Measurements from ENCODE around the gene WHAMM. TPM values are rescaled to one million over a fixed set of nuclear protein-coding genes. Genes with fewer than 3 reads are reported as not detected.
"Not testable (repeated sequence)": the region's sequence is repeated elsewhere in the genome, so short reads cannot be mapped to it uniquely, and the experiment has no call there.

WHAMM gene
- total and polyA plus RNA-seq, 5 donors, result 3.2 to 6.6 (median 5.8) TPM

GRCh38 chr15:82821851-82822250 is 12.4 kb downstream of the WHAMM start:
- DNase-seq; H3K4me1 ChIP-seq (ENCODE audit: control insufficient read depth, insufficient read depth, low read length); H3K9me3 ChIP-seq (ENCODE audit: control insufficient read depth, low read length); H3K27me3 ChIP-seq (ENCODE audit: control insufficient read depth, insufficient read depth); ATAC-seq; H3K4me3 ChIP-seq (ENCODE audit: low read length); H3K27ac ChIP-seq (ENCODE audit: low read length); intact Hi-C loops (cut with DNase I): not testable (repeated sequence)

- ATAC-seq (no peak), DNase-seq (no peak)
- Histone ChIP-seq H3K4me1 (ENCODE audit: control insufficient read depth, insufficient read depth, low read length) (no peaks in the 10 kb centered on the region), H3K27ac (ENCODE audit: low read length) (no peak overlapping the region), H3K9me3 (ENCODE audit: control insufficient read depth, low read length) (no peaks in the 10 kb centered on the region), H3K4me3 (ENCODE audit: low read length) (no peak overlapping the region), H3K27me3 (ENCODE audit: control insufficient read depth, insufficient read depth) (no peaks in the 10 kb centered on the region)
- 65% methylated on average over 5 of the region's 5 CpGs for WGBS
- intact Hi-C loops (cut with DNase I), result no loop called here
Observed at GRCh38 chr15:82823049-82823448, 13.6 kb downstream of the WHAMM start.

- H3K27me3 ChIP-seq (ENCODE audit: control insufficient read depth, insufficient read depth), result no peaks in the 10 kb centered on the region
- H3K9me3 ChIP-seq (ENCODE audit: control insufficient read depth, low read length), result no peaks in the 10 kb centered on the region
- DNase-seq (no peak), ATAC-seq (no peak)
- intact Hi-C loops (cut with DNase I), result no loop called here
- no peaks in the 10 kb centered on the region for H3K4me1 ChIP-seq (ENCODE audit: control insufficient read depth, insufficient read depth, low read length)
- H3K27ac ChIP-seq (ENCODE audit: low read length), result no peak overlapping the region
- 79% methylated on average over 1 of the region's 1 CpG for WGBS
- no peak overlapping the region for H3K4me3 ChIP-seq (ENCODE audit: low read length)
Observed at GRCh38 chr15:82828075-82828474, 18.6 kb downstream of the WHAMM start.

- WGBS, result 93% methylated on average over 4 of the region's 4 CpGs
- Histone ChIP-seq H3K27me3 (ENCODE audit: control insufficient read depth, insufficient read depth) (no peaks in the 10 kb centered on the region), H3K9me3 (ENCODE audit: control insufficient read depth, low read length) (no peaks in the 10 kb centered on the region), H3K4me1 (ENCODE audit: control insufficient read depth, insufficient read depth, low read length) (no peaks in the 10 kb centered on the region), H3K4me3 (ENCODE audit: low read length) (no peak overlapping the region), H3K27ac (ENCODE audit: low read length) (no peak overlapping the region)
- no peak for DNase-seq
- no peak for ATAC-seq
- intact Hi-C loops (cut with DNase I), result no loop called here
Observed at GRCh38 chr15:82829234-82829633, 19.8 kb downstream of the WHAMM start.

GRCh38 chr15:82830427-82831173 is 21.2 kb downstream of the WHAMM start:
- H3K4me3 ChIP-seq (ENCODE audit: low read length), result no peak overlapping the region
- no peaks in the 10 kb centered on the region for H3K9me3 ChIP-seq (ENCODE audit: control insufficient read depth, low read length)
- ATAC-seq, result no peak
- DNase-seq, result no peak
- intact Hi-C loops (cut with DNase I), result no loop called here
- 86% methylated on average over 18 of the region's 18 CpGs for WGBS
- no peaks in the 10 kb centered on the region for H3K27me3 ChIP-seq (ENCODE audit: control insufficient read depth, insufficient read depth)
- H3K4me1 ChIP-seq (ENCODE audit: control insufficient read depth, insufficient read depth, low read length), result no peaks in the 10 kb centered on the region
- H3K27ac ChIP-seq (ENCODE audit: low read length), result no peak overlapping the region

- WGBS, result 95% methylated on average over 5 of the region's 5 CpGs
- intact Hi-C loops (cut with DNase I), result no loop called here
Observed at GRCh38 chr15:82831894-82832600, 22.6 kb downstream of the WHAMM start.

GRCh38 chr15:82832601-82833361 is 23.4 kb downstream of the WHAMM start:
- H3K9me3 ChIP-seq (ENCODE audit: control insufficient read depth, low read length), result no peaks in the 10 kb centered on the region
- intact Hi-C loops (cut with DNase I), result no loop called here
- H3K27me3 ChIP-seq (ENCODE audit: control insufficient read depth, insufficient read depth), result no peaks in the 10 kb centered on the region
- DNase-seq (no peak), ATAC-seq (peak in 1 of 2 donors; percentile 48)
- WGBS, result 71% methylated on average over 13 of the region's 13 CpGs
- H3K27ac ChIP-seq (ENCODE audit: low read length), result no peak overlapping the region
- H3K4me3 ChIP-seq (ENCODE audit: low read length), result no peak overlapping the region
- no peaks in the 10 kb centered on the region for H3K4me1 ChIP-seq (ENCODE audit: control insufficient read depth, insufficient read depth, low read length)

More at GRCh38 chr15:82831894-82832600, 22.6 kb downstream of the WHAMM start:
- no peaks in the 10 kb centered on the region for H3K27me3 ChIP-seq (ENCODE audit: control insufficient read depth, insufficient read depth)
- ATAC-seq, result no peak
- no peaks in the 10 kb centered on the region for H3K4me1 ChIP-seq (ENCODE audit: control insufficient read depth, insufficient read depth, low read length)
- no peak overlapping the region for H3K4me3 ChIP-seq (ENCODE audit: low read length)
- H3K9me3 ChIP-seq (ENCODE audit: control insufficient read depth, low read length), result no peaks in the 10 kb centered on the region
- H3K27ac ChIP-seq (ENCODE audit: low read length), result no peak overlapping the region
- DNase-seq, result no peak

- 82% methylated on average over 4 of the region's 4 CpGs for WGBS
- intact Hi-C loops (cut with DNase I), result no loop called here
- ATAC-seq, result peak; percentile 47 to 50
- DNase-seq, result no peak
- H3K27ac ChIP-seq (ENCODE audit: low read length), result no peak overlapping the region
- no peaks in the 10 kb centered on the region for H3K9me3 ChIP-seq (ENCODE audit: control insufficient read depth, low read length)
- no peaks in the 10 kb centered on the region for H3K4me1 ChIP-seq (ENCODE audit: control insufficient read depth, insufficient read depth, low read length)
- H3K4me3 ChIP-seq (ENCODE audit: low read length), result no peak overlapping the region
- no peaks in the 10 kb centered on the region for H3K27me3 ChIP-seq (ENCODE audit: control insufficient read depth, insufficient read depth)
Observed at GRCh38 chr15:82833362-82833682, 23.9 kb downstream of the WHAMM start.

- Histone ChIP-seq H3K4me3 (ENCODE audit: low read length) (no peak overlapping the region), H3K27ac (ENCODE audit: low read length) (no peak overlapping the region), H3K4me1 (ENCODE audit: control insufficient read depth, insufficient read depth, low read length) (no peaks in the 10 kb centered on the region), H3K9me3 (ENCODE audit: control insufficient read depth, low read length) (no peaks in the 10 kb centered on the region), H3K27me3 (ENCODE audit: control insufficient read depth, insufficient read depth) (no peaks in the 10 kb centered on the region)
- intact Hi-C loops (cut with DNase I), result no loop called here
- no peak for DNase-seq
- ATAC-seq, result peak in 1 of 2 donors; percentile 16
- WGBS, result 98% methylated on average over 7 of the region's 7 CpGs
Observed at GRCh38 chr15:82835391-82835917, 26.0 kb downstream of the WHAMM start.

GRCh38 chr15:82838096-82838735 is 28.8 kb downstream of the WHAMM start:
- H3K4me1 ChIP-seq (ENCODE audit: control insufficient read depth, insufficient read depth, low read length), result no peaks in the 10 kb centered on the region
- H3K4me3 ChIP-seq (ENCODE audit: low read length), result no peak overlapping the region
- ATAC-seq (peak in 1 of 2 donors; percentile 16), DNase-seq (no peak)
- 91% methylated on average over 14 of the region's 14 CpGs for WGBS
- H3K27me3 ChIP-seq (ENCODE audit: control insufficient read depth, insufficient read depth), result no peaks in the 10 kb centered on the region
- H3K27ac ChIP-seq (ENCODE audit: low read length), result no peak overlapping the region
- no peaks in the 10 kb centered on the region for H3K9me3 ChIP-seq (ENCODE audit: control insufficient read depth, low read length)
- intact Hi-C loops (cut with DNase I), result no loop called here

Measured in right cardiac atrium (tissue), 5 donors.